NT2/D1 (cell line): ENCODE data around the gene MAGEB1.

Source experiments
- YY1 ChIP-seq: IDR thresholded peaks from 2 replicates; pipeline ENCODE4 v1.6.1; 2011; ENCODE audit not compliant: insufficient read length, insufficient read depth
- ZNF274 ChIP-seq: IDR thresholded peaks from 2 replicates; pipeline ENCODE4 v1.6.1; 2011; ENCODE audit warnings: mild to moderate bottlenecking, low read depth, low read length

- TF ChIP-seq ZNF274: no peak
- TF ChIP-seq YY1: no peak
Observed at GRCh38 chrX:30278365-30278764, 31.4 kb downstream of the MAGEB1 start.
